ENCODE results near the gene CDK14.

The CDK14 gene

DNA sequence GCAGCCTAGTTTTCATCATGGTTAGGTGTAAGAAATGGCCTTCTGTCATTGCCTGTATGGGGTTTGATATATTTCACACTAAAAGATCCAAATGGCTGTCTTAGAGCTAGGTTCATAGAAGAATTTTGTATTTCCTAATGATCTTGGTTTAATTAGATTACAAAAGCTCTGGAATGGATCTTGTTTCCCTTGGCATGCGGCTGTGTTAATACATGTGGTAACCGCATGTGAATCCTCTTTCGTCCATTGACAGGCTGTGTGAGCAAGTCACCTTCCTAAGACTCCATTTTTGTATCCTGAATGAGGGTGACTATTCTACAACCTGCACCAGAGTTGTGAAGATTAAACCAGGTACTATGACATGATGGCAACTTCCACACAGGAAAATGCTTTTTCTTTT, 655.8 kb downstream of the CDK14 start:
- no peak for TF ChIP-seq ZNF274 (IDR thresholded peaks at IDR 0.05; ENCODE audit: low read depth, low read length)
- H3K4me3 ChIP-seq (ENCODE audit: low read length) = no peak overlapping the region
